Measurements from ENCODE around the gene HDAC4.

DNA sequence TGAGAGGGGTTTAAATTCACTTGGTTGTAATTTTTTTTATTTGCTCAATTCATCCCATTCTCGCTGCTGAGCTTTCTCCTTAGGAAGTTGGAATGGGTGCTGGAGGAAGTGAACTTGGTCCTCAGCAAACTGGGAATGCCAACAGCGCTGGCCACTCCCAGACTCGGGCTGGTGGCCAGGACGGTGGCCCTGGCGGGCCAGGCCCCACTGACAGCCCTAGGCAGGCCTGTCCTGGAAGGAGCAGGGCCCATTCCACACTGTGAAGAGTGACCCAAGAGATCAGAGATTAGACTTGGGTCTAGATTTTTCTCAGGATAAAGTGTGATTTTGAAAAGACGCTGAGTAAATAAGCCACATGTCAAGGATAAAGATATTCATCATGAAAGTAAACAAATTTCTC lies 132.7 kb downstream of the HDAC4 start:
- TF ChIP-seq, protein P1, sequence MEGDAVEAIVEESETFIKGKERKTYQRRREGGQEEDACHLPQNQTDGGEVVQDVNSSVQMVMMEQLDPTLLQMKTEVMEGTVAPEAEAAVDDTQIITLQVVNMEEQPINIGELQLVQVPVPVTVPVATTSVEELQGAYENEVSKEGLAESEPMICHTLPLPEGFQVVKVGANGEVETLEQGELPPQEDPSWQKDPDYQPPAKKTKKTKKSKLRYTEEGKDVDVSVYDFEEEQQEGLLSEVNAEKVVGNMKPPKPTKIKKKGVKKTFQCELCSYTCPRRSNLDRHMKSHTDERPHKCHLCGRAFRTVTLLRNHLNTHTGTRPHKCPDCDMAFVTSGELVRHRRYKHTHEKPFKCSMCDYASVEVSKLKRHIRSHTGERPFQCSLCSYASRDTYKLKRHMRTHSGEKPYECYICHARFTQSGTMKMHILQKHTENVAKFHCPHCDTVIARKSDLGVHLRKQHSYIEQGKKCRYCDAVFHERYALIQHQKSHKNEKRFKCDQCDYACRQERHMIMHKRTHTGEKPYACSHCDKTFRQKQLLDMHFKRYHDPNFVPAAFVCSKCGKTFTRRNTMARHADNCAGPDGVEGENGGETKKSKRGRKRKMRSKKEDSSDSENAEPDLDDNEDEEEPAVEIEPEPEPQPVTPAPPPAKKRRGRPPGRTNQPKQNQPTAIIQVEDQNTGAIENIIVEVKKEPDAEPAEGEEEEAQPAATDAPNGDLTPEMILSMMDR (IDR thresholded peaks at IDR 0.05) = no peak
- no peak for TF ChIP-seq POLR2A (IDR thresholded peaks at IDR 0.05)
